Fibroblast of villous mesenchyme (primary cell): ENCODE results near the gene LPCAT1. TPM values are rescaled to one million over a fixed set of nuclear protein-coding genes. Genes with fewer than 3 reads are reported as not detected.

Experiments
- DNase-seq: peaks from one replicate; pipeline ENCODE4 v3.0.0-alpha.2; 2010; ENCODE audit warnings: low read depth
- H3K4me3 ChIP-seq: 2 replicates; pipeline ENCODE4 v1.5.1; 2011; ENCODE audit warnings: low read depth, mild to moderate bottlenecking, low read length
- total RNA-seq: library from RNA; depleted of rRNA; stranded (reverse); fragments of >200 nt; gene quantifications from 2 replicates; pipeline ENCODE4 v1.2.3, GENCODE V29; 2012
- TF ChIP-seq, protein P1 (sequence below): IDR thresholded peaks from 2 replicates; pipeline ENCODE4 v1.5.1; 2012; ENCODE audit warnings: low read depth, mild to moderate bottlenecking, low read length; ENCODE audit not compliant: insufficient read depth

Gene LPCAT1
- total RNA-seq, 1 donor, result 57.4 TPM

- DNase-seq, result no peak
- no peak overlapping the region for H3K4me3 ChIP-seq
- TF ChIP-seq, protein P1, sequence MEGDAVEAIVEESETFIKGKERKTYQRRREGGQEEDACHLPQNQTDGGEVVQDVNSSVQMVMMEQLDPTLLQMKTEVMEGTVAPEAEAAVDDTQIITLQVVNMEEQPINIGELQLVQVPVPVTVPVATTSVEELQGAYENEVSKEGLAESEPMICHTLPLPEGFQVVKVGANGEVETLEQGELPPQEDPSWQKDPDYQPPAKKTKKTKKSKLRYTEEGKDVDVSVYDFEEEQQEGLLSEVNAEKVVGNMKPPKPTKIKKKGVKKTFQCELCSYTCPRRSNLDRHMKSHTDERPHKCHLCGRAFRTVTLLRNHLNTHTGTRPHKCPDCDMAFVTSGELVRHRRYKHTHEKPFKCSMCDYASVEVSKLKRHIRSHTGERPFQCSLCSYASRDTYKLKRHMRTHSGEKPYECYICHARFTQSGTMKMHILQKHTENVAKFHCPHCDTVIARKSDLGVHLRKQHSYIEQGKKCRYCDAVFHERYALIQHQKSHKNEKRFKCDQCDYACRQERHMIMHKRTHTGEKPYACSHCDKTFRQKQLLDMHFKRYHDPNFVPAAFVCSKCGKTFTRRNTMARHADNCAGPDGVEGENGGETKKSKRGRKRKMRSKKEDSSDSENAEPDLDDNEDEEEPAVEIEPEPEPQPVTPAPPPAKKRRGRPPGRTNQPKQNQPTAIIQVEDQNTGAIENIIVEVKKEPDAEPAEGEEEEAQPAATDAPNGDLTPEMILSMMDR, result no peak
Observed at GRCh38 chr5:1495525-1495897, 28.2 kb downstream of the LPCAT1 start.

- no peak overlapping the region for H3K4me3 ChIP-seq
- no peak for DNase-seq
- TF ChIP-seq, protein P1, result no peak
Observed at GRCh38 chr5:1494780-1495524, 28.8 kb downstream of the LPCAT1 start.

- DNase-seq, result no peak
- TF ChIP-seq, protein P1, result no peak
- no peak overlapping the region for H3K4me3 ChIP-seq
Observed at GRCh38 chr5:1493941-1494340, 29.8 kb downstream of the LPCAT1 start.

DNA sequence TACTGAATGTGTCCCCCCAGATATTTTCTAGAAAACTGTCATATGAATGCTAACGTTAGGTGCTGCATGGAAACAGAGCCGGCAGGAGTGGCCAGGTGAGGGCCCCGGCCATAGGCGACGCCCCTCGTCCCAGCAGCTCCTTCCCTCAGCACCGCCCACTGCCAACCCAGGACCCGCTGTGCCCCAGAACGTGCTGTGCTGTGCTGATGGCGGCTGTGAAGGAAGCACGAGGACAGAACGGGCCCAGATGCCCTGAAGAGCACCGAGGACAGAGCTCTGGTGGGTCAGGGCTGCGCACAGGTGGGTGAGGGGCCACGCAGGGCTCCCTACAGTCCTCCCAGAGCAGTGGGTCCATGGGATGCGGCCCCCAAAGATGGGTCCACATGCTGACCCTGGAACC lies 30.3 kb downstream of the LPCAT1 start:
- H3K4me3 ChIP-seq, result no peak overlapping the region
- no peak for DNase-seq
- TF ChIP-seq, protein P1, result no peak

GRCh38 chr5:1492757-1493156 lies 31.0 kb downstream of the LPCAT1 start:
- DNase-seq, result no peak
- H3K4me3 ChIP-seq, result no peak overlapping the region
- TF ChIP-seq, protein P1, result no peak

GRCh38 chr5:1490376-1490775 lies 33.4 kb downstream of the LPCAT1 start:
- TF ChIP-seq, protein P1, result no peak

DNA sequence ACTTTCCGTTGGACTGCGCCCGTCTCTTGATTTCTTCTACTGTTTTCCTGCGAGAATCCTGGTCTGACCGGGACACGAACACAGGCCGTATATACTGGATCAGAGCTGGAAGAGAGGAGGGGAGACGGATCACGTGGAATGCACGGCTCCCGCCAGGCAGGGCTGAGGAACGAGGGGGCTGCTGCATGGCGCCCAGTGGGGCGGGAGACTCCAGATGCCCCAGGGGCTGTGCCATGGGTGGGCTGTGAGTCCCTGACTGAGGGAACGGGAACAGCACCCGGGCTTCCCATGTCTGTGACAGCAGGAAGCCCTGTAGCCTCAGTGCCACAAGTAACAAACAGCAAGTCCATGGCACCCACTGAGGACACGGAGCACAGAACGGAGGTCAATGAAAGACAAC lies 34.0 kb downstream of the LPCAT1 start:
- no peak for DNase-seq
- TF ChIP-seq, protein P1, result no peak
- H3K4me3 ChIP-seq, result no peak overlapping the region

More at GRCh38 chr5:1490376-1490775, 33.4 kb downstream of the LPCAT1 start:
- H3K4me3 ChIP-seq, result no peak overlapping the region
- DNase-seq, result no peak
